ENCODE results near the gene UACA. TPM values are rescaled to one million over a fixed set of nuclear protein-coding genes. Genes with fewer than 3 reads are reported as not detected.

The UACA gene
- total RNA-seq, 1 experiment from 2014 or later = 44.8 TPM

- no peak for TF ChIP-seq RELA (CRISPR knock-in tag; IDR thresholded peaks at IDR 0.05; ENCODE audit: borderline replicate concordance)
- no peak for TF ChIP-seq FOXJ3 (CRISPR knock-in tag; IDR thresholded peaks at IDR 0.05; ENCODE audit: borderline replicate concordance)
- no peak for TF ChIP-seq IRF1 (CRISPR knock-in tag; IDR thresholded peaks at IDR 0.05)
- TF ChIP-seq NFATC4 (CRISPR knock-in tag; IDR thresholded peaks at IDR 0.05) = no peak
- TF ChIP-seq SMAD4 (CRISPR knock-in tag; IDR thresholded peaks at IDR 0.05) = no peak
- TF ChIP-seq MYBL2 (CRISPR knock-in tag; IDR thresholded peaks at IDR 0.05) = no peak
- no peak for TF ChIP-seq TEAD1 (CRISPR knock-in tag; IDR thresholded peaks at IDR 0.05)
- TF ChIP-seq HMGXB4 (CRISPR knock-in tag; IDR thresholded peaks at IDR 0.05) = no peak
- no peak for TF ChIP-seq ERG (CRISPR knock-in tag; IDR thresholded peaks at IDR 0.05)
- H3K36me3 Mint-ChIP-seq = no peaks in the 10 kb centered on the region
- H3K27ac Mint-ChIP-seq = no peak overlapping the region
- ChIA-PET POLR2A (no interaction called here), CTCF (no interaction called here)
- H3K9me3 Mint-ChIP-seq = no peaks in the 10 kb centered on the region
- no peak overlapping the region for H3K4me3 Mint-ChIP-seq
- ATAC-seq (no peak), DNase-seq (ENCODE audit: low spot score) (no peak)
- no peaks in the 10 kb centered on the region; the same call in 1 of the 2 replicates for H3K27me3 Mint-ChIP-seq (ENCODE audit: low read depth)
- H3K4me1 Mint-ChIP-seq = peaks cover 16% of the 10 kb centered on the region
Observed at GRCh38 chr15:70767667-70768066, 4.3 kb upstream of the UACA start.

GRCh38 chr15:70766597-70766996, 3.2 kb upstream of the UACA start:
- Mint-ChIP-seq H3K27ac (no peak overlapping the region), H3K4me1 (peaks cover 24% of the 10 kb centered on the region), H3K36me3 (no peaks in the 10 kb centered on the region), H3K9me3 (no peaks in the 10 kb centered on the region), H3K27me3 (ENCODE audit: low read depth) (no peaks in the 10 kb centered on the region; the same call in 1 of the 2 replicates), H3K4me3 (no peak overlapping the region)
- TF ChIP-seq GTF2I (CRISPR knock-in tag; conservative IDR thresholded peaks at IDR 0.05) (no peak), OVOL2 (CRISPR knock-in tag; IDR thresholded peaks at IDR 0.05; ENCODE audit: borderline replicate concordance) (no peak), ETV6 (CRISPR knock-in tag; IDR thresholded peaks at IDR 0.05) (no peak), CREB1 (CRISPR knock-in tag; IDR thresholded peaks at IDR 0.05) (no peak), ZBTB43 (CRISPR knock-in tag; IDR thresholded peaks at IDR 0.05) (no peak), STAT6 (CRISPR knock-in tag; conservative IDR thresholded peaks at IDR 0.05; ENCODE audit: low read depth) (no peak), IRF2 (CRISPR knock-in tag; IDR thresholded peaks at IDR 0.05; ENCODE audit: borderline replicate concordance, low read depth) (no peak), SOX15 (CRISPR knock-in tag; IDR thresholded peaks at IDR 0.05) (no peak), CTCF (IDR thresholded peaks at IDR 0.05) (no peak), E2F1 (CRISPR knock-in tag; IDR thresholded peaks at IDR 0.05) (no peak), MYBL2 (CRISPR knock-in tag; IDR thresholded peaks at IDR 0.05) (no peak)
- ATAC-seq (no peak), DNase-seq (ENCODE audit: low spot score) (no peak)
- ChIA-PET POLR2A (no interaction called here), CTCF (no interaction called here)
